ENCODE data around the gene OR9Q2. TPM values are rescaled to one million over a fixed set of nuclear protein-coding genes. Genes with fewer than 3 reads are reported as not detected.

Gene OR9Q2
- polyA plus RNA-seq, 1 of the 3 experiments (the other 2 are of a cell fraction) = not detected

- no peaks in the 10 kb centered on the region for H3F3A ChIP-seq (replicated peaks; ENCODE audit: insufficient read depth)
- 8% methylated on average over 3 of the region's 3 CpGs for WGBS (ENCODE audit: low lambda C conversion rate)
- H3K9ac ChIP-seq = no peak overlapping the region
- H3K27ac ChIP-seq (ENCODE audit: low read depth in 2 of 2, low read length in 1 of 2) = no peak overlapping the region
- H3K4me3 ChIP-seq (ENCODE audit: low read depth in 2 of 2, low read length in 1 of 2) = no peak overlapping the region
- no peak overlapping the region for H2AFZ ChIP-seq (ENCODE audit: low read depth)
- no peaks in the 10 kb centered on the region for H4K20me1 ChIP-seq (ENCODE audit: insufficient read depth)
- H3K79me2 ChIP-seq (ENCODE audit: insufficient read depth) = no peaks in the 10 kb centered on the region
- no peak overlapping the region for H3K4me2 ChIP-seq
- H3K9me2 ChIP-seq = no peaks in the 10 kb centered on the region
- TF ChIP-seq, protein P1, sequence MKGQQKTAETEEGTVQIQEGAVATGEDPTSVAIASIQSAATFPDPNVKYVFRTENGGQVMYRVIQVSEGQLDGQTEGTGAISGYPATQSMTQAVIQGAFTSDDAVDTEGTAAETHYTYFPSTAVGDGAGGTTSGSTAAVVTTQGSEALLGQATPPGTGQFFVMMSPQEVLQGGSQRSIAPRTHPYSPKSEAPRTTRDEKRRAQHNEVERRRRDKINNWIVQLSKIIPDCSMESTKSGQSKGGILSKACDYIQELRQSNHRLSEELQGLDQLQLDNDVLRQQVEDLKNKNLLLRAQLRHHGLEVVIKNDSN (IDR thresholded peaks at IDR 0.05; ENCODE audit: borderline replicate concordance, low read depth) = no peak
- TF ChIP-seq IRF3 (IDR thresholded peaks at IDR 0.05; ENCODE audit: low read depth, low read length) (no peak), YY1 (IDR thresholded peaks at IDR 0.05; ENCODE audit: low read depth) (no peak), NRF1 (IDR thresholded peaks at IDR 0.05; ENCODE audit: low read depth, low read length) (no peak)
- TF ChIP-seq, protein P2, sequence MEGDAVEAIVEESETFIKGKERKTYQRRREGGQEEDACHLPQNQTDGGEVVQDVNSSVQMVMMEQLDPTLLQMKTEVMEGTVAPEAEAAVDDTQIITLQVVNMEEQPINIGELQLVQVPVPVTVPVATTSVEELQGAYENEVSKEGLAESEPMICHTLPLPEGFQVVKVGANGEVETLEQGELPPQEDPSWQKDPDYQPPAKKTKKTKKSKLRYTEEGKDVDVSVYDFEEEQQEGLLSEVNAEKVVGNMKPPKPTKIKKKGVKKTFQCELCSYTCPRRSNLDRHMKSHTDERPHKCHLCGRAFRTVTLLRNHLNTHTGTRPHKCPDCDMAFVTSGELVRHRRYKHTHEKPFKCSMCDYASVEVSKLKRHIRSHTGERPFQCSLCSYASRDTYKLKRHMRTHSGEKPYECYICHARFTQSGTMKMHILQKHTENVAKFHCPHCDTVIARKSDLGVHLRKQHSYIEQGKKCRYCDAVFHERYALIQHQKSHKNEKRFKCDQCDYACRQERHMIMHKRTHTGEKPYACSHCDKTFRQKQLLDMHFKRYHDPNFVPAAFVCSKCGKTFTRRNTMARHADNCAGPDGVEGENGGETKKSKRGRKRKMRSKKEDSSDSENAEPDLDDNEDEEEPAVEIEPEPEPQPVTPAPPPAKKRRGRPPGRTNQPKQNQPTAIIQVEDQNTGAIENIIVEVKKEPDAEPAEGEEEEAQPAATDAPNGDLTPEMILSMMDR (IDR thresholded peaks at IDR 0.05) = no peak
- TF ChIP-seq, protein P3, sequence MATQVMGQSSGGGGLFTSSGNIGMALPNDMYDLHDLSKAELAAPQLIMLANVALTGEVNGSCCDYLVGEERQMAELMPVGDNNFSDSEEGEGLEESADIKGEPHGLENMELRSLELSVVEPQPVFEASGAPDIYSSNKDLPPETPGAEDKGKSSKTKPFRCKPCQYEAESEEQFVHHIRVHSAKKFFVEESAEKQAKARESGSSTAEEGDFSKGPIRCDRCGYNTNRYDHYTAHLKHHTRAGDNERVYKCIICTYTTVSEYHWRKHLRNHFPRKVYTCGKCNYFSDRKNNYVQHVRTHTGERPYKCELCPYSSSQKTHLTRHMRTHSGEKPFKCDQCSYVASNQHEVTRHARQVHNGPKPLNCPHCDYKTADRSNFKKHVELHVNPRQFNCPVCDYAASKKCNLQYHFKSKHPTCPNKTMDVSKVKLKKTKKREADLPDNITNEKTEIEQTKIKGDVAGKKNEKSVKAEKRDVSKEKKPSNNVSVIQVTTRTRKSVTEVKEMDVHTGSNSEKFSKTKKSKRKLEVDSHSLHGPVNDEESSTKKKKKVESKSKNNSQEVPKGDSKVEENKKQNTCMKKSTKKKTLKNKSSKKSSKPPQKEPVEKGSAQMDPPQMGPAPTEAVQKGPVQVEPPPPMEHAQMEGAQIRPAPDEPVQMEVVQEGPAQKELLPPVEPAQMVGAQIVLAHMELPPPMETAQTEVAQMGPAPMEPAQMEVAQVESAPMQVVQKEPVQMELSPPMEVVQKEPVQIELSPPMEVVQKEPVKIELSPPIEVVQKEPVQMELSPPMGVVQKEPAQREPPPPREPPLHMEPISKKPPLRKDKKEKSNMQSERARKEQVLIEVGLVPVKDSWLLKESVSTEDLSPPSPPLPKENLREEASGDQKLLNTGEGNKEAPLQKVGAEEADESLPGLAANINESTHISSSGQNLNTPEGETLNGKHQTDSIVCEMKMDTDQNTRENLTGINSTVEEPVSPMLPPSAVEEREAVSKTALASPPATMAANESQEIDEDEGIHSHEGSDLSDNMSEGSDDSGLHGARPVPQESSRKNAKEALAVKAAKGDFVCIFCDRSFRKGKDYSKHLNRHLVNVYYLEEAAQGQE (IDR thresholded peaks at IDR 0.05; ENCODE audit: low read depth, low read length) = no peak
- H3K9me3 ChIP-seq = no peaks in the 10 kb centered on the region
- ChIA-PET POLR2A (no interaction called here), CTCF (no interaction called here)
- H3K4me1 ChIP-seq (ENCODE audit: control insufficient read depth in 1 of 2, insufficient read depth in 2 of 2, low read depth in 1 of 2, low read length in 1 of 2) = no peaks in the 10 kb centered on the region
- no peak for DNase-seq
- H3K36me3 ChIP-seq (replicated peaks in 1 of 2; ENCODE audit: control insufficient read depth in 1 of 2, insufficient read depth in 2 of 2, low read length in 1 of 2) = no peaks in the 10 kb centered on the region
- 0 out of 2 replicates have a peak, but pooled peaks cover 11% of the 10 kb centered on the region for H3K27me3 ChIP-seq (ENCODE audit: insufficient read depth)
Measured at GRCh38 chr11:58192229-58192628, 3.4 kb downstream of the OR9Q2 start.

GRCh38 chr11:58193391-58193790 lies 4.5 kb downstream of the OR9Q2 start:
- H3K27ac ChIP-seq (ENCODE audit: low read depth in 2 of 2, low read length in 1 of 2) = no peak overlapping the region
- TF ChIP-seq MEF2A (IDR thresholded peaks at IDR 0.05; ENCODE audit: borderline replicate concordance, low read depth) (no peak), RFX5 (IDR thresholded peaks at IDR 0.05; ENCODE audit: low read length) (no peak), IRF3 (IDR thresholded peaks at IDR 0.05; ENCODE audit: low read depth, low read length) (no peak), POLR2AphosphoS5 (IDR thresholded peaks at IDR 0.05; ENCODE audit: low read depth, low read length) (no peak), RCOR1 (IDR thresholded peaks at IDR 0.05; ENCODE audit: low read length) (no peak), NFIC (IDR thresholded peaks at IDR 0.05; ENCODE audit: borderline replicate concordance) (no peak), EP300 (IDR thresholded peaks at IDR 0.05; ENCODE audit: borderline replicate concordance in 1 of 2, low read depth in 1 of 2, low read length in 1 of 2) (no peak)
- no peaks in the 10 kb centered on the region for H3K36me3 ChIP-seq (replicated peaks in 1 of 2; ENCODE audit: control insufficient read depth in 1 of 2, insufficient read depth in 2 of 2, low read length in 1 of 2)
- H3F3A ChIP-seq (replicated peaks; ENCODE audit: insufficient read depth) = no peaks in the 10 kb centered on the region
- no peak overlapping the region for H3K4me2 ChIP-seq
- no peak overlapping the region for H3K4me3 ChIP-seq (ENCODE audit: low read depth in 2 of 2, low read length in 1 of 2)
- H2AFZ ChIP-seq (ENCODE audit: low read depth) = no peak overlapping the region
- ChIA-PET POLR2A (no interaction called here), CTCF (no interaction called here)
- 0 out of 2 replicates have a peak, but pooled peaks cover 11% of the 10 kb centered on the region for H3K27me3 ChIP-seq (ENCODE audit: insufficient read depth)
- no peaks in the 10 kb centered on the region for H3K4me1 ChIP-seq (ENCODE audit: control insufficient read depth in 1 of 2, insufficient read depth in 2 of 2, low read depth in 1 of 2, low read length in 1 of 2)
- H3K79me2 ChIP-seq (ENCODE audit: insufficient read depth) = no peaks in the 10 kb centered on the region
- H4K20me1 ChIP-seq (ENCODE audit: insufficient read depth) = no peaks in the 10 kb centered on the region
- DNase-seq = no peak
- H3K9me3 ChIP-seq = no peaks in the 10 kb centered on the region
- no peaks in the 10 kb centered on the region for H3K9me2 ChIP-seq
- H3K9ac ChIP-seq = no peak overlapping the region

Measured in SK-N-SH (cell line).